Stomach smooth muscle (tissue), 2 donors: ENCODE data around the gene CPA4.
"Not testable (repeated sequence)": the region's sequence is repeated elsewhere in the genome, so short reads cannot be mapped to it uniquely, and the experiment has no call there.

Experiments
- H3K27ac ChIP-seq: one replicate; pipeline ENCODE4 v1.7.0; 2013; ENCODE audit warnings: mild to moderate bottlenecking, low read length, inconsistent platforms
- H3K27me3 ChIP-seq, 2 donors: one replicate each; pipeline ENCODE4 v1.7.0; 2013; ENCODE audit warnings: low read length in 2 of 2; ENCODE audit not compliant: insufficient read depth in 2 of 2, control insufficient read depth in 1 of 2
- H3K36me3 ChIP-seq, 2 donors: one replicate each; pipeline ENCODE4 v1.7.0; 2013; ENCODE audit warnings: low read length in 2 of 2; ENCODE audit not compliant: control insufficient read depth in 2 of 2, insufficient read depth in 2 of 2
- H3K4me1 ChIP-seq: one replicate; pipeline ENCODE4 v1.7.0; 2013; ENCODE audit warnings: low read length; ENCODE audit not compliant: control insufficient read depth, insufficient read depth
- H3K4me3 ChIP-seq, 2 donors: one replicate each; pipeline ENCODE4 v1.7.0; 2013; ENCODE audit warnings: low read length in 2 of 2
- H3K9ac ChIP-seq, 2 donors: one replicate each; pipeline ENCODE4 v1.7.0; 2013; ENCODE audit warnings: low read length in 2 of 2, mild to moderate bottlenecking in 1 of 2
- H3K9me3 ChIP-seq, 2 donors: one replicate each; pipeline ENCODE4 v1.7.0; 2013; ENCODE audit warnings: low read length in 2 of 2; ENCODE audit not compliant: control insufficient read depth in 2 of 2
- donor health status: healthy.
- donor health status: Pancreatic carcinoma.

The CPA4 gene, protein sequence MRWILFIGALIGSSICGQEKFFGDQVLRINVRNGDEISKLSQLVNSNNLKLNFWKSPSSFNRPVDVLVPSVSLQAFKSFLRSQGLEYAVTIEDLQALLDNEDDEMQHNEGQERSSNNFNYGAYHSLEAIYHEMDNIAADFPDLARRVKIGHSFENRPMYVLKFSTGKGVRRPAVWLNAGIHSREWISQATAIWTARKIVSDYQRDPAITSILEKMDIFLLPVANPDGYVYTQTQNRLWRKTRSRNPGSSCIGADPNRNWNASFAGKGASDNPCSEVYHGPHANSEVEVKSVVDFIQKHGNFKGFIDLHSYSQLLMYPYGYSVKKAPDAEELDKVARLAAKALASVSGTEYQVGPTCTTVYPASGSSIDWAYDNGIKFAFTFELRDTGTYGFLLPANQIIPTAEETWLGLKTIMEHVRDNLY

DNA sequence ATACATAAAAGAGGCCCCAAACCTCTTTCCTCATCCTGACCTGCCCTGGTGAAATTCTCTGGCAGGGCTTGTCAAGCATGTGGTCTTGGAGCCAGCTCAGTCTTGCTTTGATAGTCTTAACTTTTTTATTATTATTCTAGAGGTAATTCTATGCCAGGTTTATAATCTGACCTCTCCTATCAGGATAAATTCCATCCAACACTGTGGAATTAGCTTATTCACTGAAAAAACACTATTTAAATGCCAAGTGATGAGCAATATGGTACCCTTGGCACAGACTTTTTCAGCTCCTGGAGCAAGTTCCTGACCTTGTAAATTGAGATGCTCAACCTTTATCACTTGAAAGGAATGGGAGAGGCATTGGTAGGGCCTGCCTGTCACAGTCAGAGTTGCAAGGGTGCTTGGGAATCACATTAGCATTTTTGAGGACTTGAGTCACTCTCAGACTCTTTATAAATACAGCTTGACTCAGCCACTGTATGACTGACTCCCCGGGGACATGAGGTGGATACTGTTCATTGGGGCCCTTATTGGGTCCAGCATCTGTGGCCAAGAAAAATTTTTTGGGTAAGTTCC, at the start of gene CPA4:
Gene CPA4 (plus strand): TSS at position 480 of the 576 bp plus-strand sequence. CDS start 20 bp downstream, at position 500.
- Histone ChIP-seq H3K4me3 (no peak within 1 kb of the TSS), H3K36me3 (no peaks in the 10 kb centered on the region), H3K9ac (no peak within 1 kb of the TSS), H3K27me3 (no peaks in the 10 kb centered on the region), H3K27ac (no peak within 1 kb of the TSS), H3K4me1 (no peaks in the 10 kb centered on the region), H3K9me3 (no peaks in the 10 kb centered on the region)

- not testable (repeated sequence) for H3K9me3 ChIP-seq, H3K4me1 ChIP-seq, H3K27me3 ChIP-seq, H3K4me3 ChIP-seq, H3K27ac ChIP-seq, H3K9ac ChIP-seq, H3K36me3 ChIP-seq
Observed at GRCh38 chr7:130243486-130243885, 49.5 kb upstream of the CPA4 start.

- H3K9ac ChIP-seq, H3K9me3 ChIP-seq, H3K27me3 ChIP-seq, H3K4me3 ChIP-seq, H3K27ac ChIP-seq, H3K4me1 ChIP-seq, H3K36me3 ChIP-seq: not testable (repeated sequence)
Observed at GRCh38 chr7:130246491-130246890, 46.5 kb upstream of the CPA4 start.

GRCh38 chr7:130248842-130249241, 44.1 kb upstream of the CPA4 start:
- H3K4me1 ChIP-seq, H3K36me3 ChIP-seq, H3K4me3 ChIP-seq, H3K9me3 ChIP-seq, H3K27ac ChIP-seq, H3K9ac ChIP-seq, H3K27me3 ChIP-seq: not testable (repeated sequence)

DNA sequence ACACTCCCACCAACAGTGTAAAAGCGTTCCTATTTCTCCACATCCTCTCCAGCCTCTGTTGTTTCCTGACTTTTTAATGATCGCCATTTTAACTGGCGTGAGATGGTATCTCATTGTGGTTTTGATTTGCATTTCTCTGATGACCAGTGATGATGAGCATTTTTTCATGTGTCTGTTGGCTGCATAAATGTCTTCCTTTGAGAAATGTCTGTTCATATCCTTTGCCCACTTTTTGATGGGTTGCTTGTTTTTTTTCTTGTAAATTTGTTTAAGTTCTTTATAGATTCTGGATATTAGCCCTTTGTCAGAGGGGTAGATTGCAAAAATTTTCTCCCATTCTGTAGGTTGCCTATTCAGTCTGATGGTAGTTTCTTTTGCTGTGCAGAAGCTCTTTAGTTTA, 43.3 kb upstream of the CPA4 start:
- H3K27ac ChIP-seq, H3K9me3 ChIP-seq, H3K27me3 ChIP-seq, H3K4me3 ChIP-seq, H3K9ac ChIP-seq, H3K4me1 ChIP-seq, H3K36me3 ChIP-seq: not testable (repeated sequence)

DNA sequence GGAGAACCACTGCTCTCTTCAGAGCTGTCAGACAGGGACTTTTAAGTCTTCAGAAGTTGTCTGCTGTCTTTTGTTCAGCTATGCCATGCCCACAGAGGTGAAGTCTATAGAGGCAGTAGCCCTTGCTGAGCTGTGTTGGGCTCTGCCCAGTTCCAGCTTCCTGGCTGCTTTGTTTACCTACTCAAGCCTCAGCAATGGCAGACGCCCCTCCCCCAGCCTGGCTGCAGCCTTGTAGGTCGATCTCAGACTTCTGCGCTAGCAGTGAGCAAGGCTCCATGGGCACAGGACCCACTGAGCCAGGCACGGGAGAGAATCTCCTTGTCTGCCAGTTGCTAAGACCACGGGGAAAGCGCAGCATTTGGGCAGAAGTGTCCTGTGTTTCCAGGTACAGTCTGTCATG, 38.4 kb upstream of the CPA4 start:
- H3K36me3 ChIP-seq = no peaks in the 10 kb centered on the region
- H3K4me3 ChIP-seq = no peak overlapping the region
- no peaks in the 10 kb centered on the region for H3K4me1 ChIP-seq
- H3K27ac ChIP-seq = no peak overlapping the region
- peaks cover 5% of the 10 kb centered on the region in 2 donors for H3K9me3 ChIP-seq
- H3K9ac ChIP-seq = no peak overlapping the region
- no peaks in the 10 kb centered on the region for H3K27me3 ChIP-seq

GRCh38 chr7:130256704-130257103, 36.3 kb upstream of the CPA4 start:
- no peak overlapping the region for H3K4me3 ChIP-seq
- no peaks in the 10 kb centered on the region for H3K27me3 ChIP-seq
- H3K9ac ChIP-seq = no peak overlapping the region
- H3K9me3 ChIP-seq = peaks cover 5% of the 10 kb centered on the region in 2 donors
- H3K4me1 ChIP-seq = no peaks in the 10 kb centered on the region
- H3K27ac ChIP-seq = no peak overlapping the region
- H3K36me3 ChIP-seq = no peaks in the 10 kb centered on the region

GRCh38 chr7:130258494-130259078, 34.4 kb upstream of the CPA4 start:
- Histone ChIP-seq H3K36me3 (no peaks in the 10 kb centered on the region), H3K4me1 (no peaks in the 10 kb centered on the region), H3K9ac (no peak overlapping the region), H3K27ac (no peak overlapping the region), H3K27me3 (no peaks in the 10 kb centered on the region), H3K4me3 (no peak overlapping the region), H3K9me3 (peaks cover 5% of the 10 kb centered on the region in 2 donors)

GRCh38 chr7:130262448-130262847, 30.5 kb upstream of the CPA4 start:
- Histone ChIP-seq H3K9me3 (peaks cover 0 to 5% of the 10 kb centered on the region in 2 donors), H3K27ac (no peak overlapping the region), H3K27me3 (no peaks in the 10 kb centered on the region), H3K4me3 (no peak overlapping the region), H3K36me3 (no peaks in the 10 kb centered on the region), H3K9ac (no peak overlapping the region), H3K4me1 (no peaks in the 10 kb centered on the region)

DNA sequence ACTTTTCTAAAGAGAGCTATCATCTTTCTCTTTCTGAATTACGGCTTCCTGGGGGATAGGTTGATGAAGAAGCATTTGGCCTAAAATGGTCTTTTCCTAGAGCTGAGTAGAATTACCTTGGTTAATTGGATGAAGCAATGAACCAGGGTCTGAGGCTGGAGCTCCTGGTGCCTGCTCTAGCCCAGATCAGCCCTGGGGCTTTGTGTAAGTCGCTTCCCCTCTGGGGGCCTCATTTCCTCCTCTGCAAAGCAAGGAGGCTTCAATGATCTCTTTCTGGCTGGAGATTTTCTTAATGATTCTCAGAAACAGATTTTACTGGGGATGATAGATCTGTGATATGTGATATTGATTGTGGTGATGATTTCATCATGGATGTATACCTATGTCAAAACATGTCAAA, 29.8 kb upstream of the CPA4 start:
- Histone ChIP-seq H3K4me3 (no peak overlapping the region), H3K27me3 (no peaks in the 10 kb centered on the region), H3K9me3 (peaks cover 0 to 5% of the 10 kb centered on the region in 2 donors), H3K36me3 (no peaks in the 10 kb centered on the region), H3K9ac (no peak overlapping the region), H3K27ac (no peak overlapping the region), H3K4me1 (no peaks in the 10 kb centered on the region)
